ENCODE measurements around the gene WDR90. TPM values are rescaled to one million over a fixed set of nuclear protein-coding genes. Genes with fewer than 3 reads are reported as not detected.
A peak's percentile ranks its signal among the peaks of the same experiment; 100 is the strongest.
"Not testable (repeated sequence)": the region's sequence is repeated elsewhere in the genome, so short reads cannot be mapped to it uniquely, and the experiment has no call there.

Gene WDR90
- total RNA-seq, 1 experiment from 2014 or later, result 147 TPM

DNA sequence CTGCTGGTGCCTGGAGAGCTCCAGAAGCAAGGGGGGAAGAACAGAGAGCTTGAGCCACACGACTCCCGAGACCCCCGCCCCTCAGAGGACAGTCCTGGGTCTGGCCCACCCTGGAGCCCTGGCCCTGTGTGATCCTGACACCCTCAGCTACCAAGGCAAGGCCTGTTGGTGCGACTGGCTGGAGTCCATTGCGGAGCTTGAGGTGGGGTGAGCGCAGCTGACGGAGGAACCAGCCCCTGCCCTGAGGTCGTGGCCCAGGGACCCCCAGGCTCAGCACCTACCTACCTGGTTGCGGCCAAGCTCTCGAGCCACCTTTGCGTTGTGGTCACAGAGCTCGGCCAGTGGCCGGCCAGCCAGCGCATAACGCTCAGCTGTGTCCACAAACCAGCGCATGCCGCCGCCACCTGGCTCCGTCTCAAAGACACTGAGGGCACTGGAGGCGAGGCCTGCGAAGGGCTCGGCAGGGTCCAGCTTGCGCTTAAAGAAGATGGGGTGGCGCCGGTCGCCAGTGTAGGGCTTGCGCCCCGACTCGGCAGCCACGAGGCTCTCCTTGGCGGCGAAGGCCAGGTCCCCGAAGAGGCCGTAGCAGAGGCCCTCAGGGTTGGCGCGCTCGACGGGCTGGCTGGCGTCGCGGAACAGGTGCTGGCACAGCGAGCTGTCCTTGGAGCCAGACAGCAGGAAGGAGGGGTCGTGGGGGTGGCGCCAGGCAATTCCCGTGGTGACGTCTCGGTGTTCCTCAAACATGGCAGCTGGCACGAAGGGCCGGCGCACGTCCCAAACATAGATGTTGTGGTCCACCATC is 37.5 kb downstream of the WDR90 start:
- POLR2A ChIA-PET (ENCODE audit: low non-redundant PET), result no interaction called here
- Histone ChIP-seq H3K4me1 (ENCODE audit: insufficient read depth, low read length, poor library complexity, severe bottlenecking) (peaks cover 24% of the 10 kb centered on the region), H3K36me3 (ENCODE audit: insufficient read depth, low read length, poor library complexity, severe bottlenecking) (peaks cover 21% of the 10 kb centered on the region), H3K4me3 (ENCODE audit: low read depth, low read length, poor library complexity, severe bottlenecking) (no peak overlapping the region), H3K9me3 (ENCODE audit: low read depth, low read length, poor library complexity, severe bottlenecking) (no peaks in the 10 kb centered on the region), H3K27ac (ENCODE audit: low read depth, low read length, poor library complexity, severe bottlenecking) (no peak overlapping the region), H3K27me3 (replicated peaks; ENCODE audit: insufficient read depth, low read depth, low read length, poor library complexity) (no peaks in the 10 kb centered on the region)
- TF ChIP-seq CTCF (conservative IDR thresholded peaks at IDR 0.05; ENCODE audit: low read depth, low read length) (no peak), EZH2 (IDR thresholded peaks at IDR 0.05; ENCODE audit: borderline replicate concordance, low read depth, low read length, poor library complexity, severe bottlenecking) (no peak)
- intact Hi-C loops (cut with micrococcal nuclease; ENCODE audit: unreplicated experiment), result loop anchor here (5.0 kb wide), 1 partner anchor 294 kb away; no protein-coding TSS in a partner anchor
- DNase-seq (ENCODE audit: low spot score), result no peak
- CTCF ChIA-PET, result interaction anchor here (0.6 kb wide), 1 partner anchor 35 kb away, joined by 3 read pairs; no protein-coding TSS in a partner anchor
- BruUV-seq (replicated peaks), result no TSS peak

GRCh38 chr16:687499-687898 is 38.3 kb downstream of the WDR90 start:
- intact Hi-C loops (cut with micrococcal nuclease; ENCODE audit: unreplicated experiment), result loop anchor here (5.0 kb wide), 1 partner anchor 295 kb away; no protein-coding TSS in a partner anchor
- no peak for DNase-seq (ENCODE audit: low spot score)
- peaks cover 13% of the 10 kb centered on the region for H3K36me3 ChIP-seq (ENCODE audit: insufficient read depth, low read length, poor library complexity, severe bottlenecking)
- ChIA-PET POLR2A (ENCODE audit: low non-redundant PET) (no interaction called here), CTCF (no interaction called here)
- no TSS peak for BruUV-seq (replicated peaks)
- peaks cover 18% of the 10 kb centered on the region for H3K4me1 ChIP-seq (ENCODE audit: insufficient read depth, low read length, poor library complexity, severe bottlenecking)
- H3K27me3 ChIP-seq (replicated peaks; ENCODE audit: insufficient read depth, low read depth, low read length, poor library complexity), result peaks cover 2% of the 10 kb centered on the region
- no peak for TF ChIP-seq CTCF (conservative IDR thresholded peaks at IDR 0.05; ENCODE audit: low read depth, low read length)
- TF ChIP-seq EZH2 (IDR thresholded peaks at IDR 0.05; ENCODE audit: borderline replicate concordance, low read depth, low read length, poor library complexity, severe bottlenecking), result no peak
- H3K27ac ChIP-seq (ENCODE audit: low read depth, low read length, poor library complexity, severe bottlenecking), result no peak overlapping the region
- no peaks in the 10 kb centered on the region for H3K9me3 ChIP-seq (ENCODE audit: low read depth, low read length, poor library complexity, severe bottlenecking)
- H3K4me3 ChIP-seq (ENCODE audit: low read depth, low read length, poor library complexity, severe bottlenecking), result no peak overlapping the region

GRCh38 chr16:689175-689897 is 40.2 kb downstream of the WDR90 start:
- CTCF ChIA-PET, result no interaction called here
- H3K9me3 ChIP-seq (ENCODE audit: low read depth, low read length, poor library complexity, severe bottlenecking), result no peaks in the 10 kb centered on the region

DNA sequence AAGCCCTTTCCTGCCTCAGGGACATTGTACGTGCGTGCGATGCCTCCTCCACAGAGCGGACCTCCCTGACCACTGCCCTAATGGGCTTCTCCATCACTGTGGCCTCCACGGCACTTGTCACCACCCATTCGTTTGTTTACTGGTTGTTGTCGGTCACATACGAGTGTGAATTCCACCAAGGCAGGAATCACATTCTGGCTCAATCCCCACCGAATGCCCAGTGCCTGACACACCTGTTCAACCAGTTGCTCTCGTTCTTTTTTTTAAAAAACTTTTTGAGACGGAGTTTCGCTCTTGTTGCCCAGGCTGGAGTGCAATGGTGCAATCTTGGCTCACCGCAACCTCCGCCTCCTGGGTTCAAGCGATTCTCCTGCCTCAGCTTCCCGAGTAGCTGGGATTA is 42.1 kb downstream of the WDR90 start:
- H3K27me3 ChIP-seq (replicated peaks; ENCODE audit: insufficient read depth, low read depth, low read length, poor library complexity), result peaks cover 34% of the 10 kb centered on the region
- BruUV-seq (replicated peaks); H3K4me3 ChIP-seq (ENCODE audit: low read depth, low read length, poor library complexity, severe bottlenecking); H3K9me3 ChIP-seq (ENCODE audit: low read depth, low read length, poor library complexity, severe bottlenecking); POLR2A ChIA-PET (ENCODE audit: low non-redundant PET); CTCF ChIA-PET; H3K27ac ChIP-seq (ENCODE audit: low read depth, low read length, poor library complexity, severe bottlenecking); DNase-seq (ENCODE audit: low spot score); intact Hi-C loops (cut with micrococcal nuclease; ENCODE audit: unreplicated experiment); H3K36me3 ChIP-seq (ENCODE audit: insufficient read depth, low read length, poor library complexity, severe bottlenecking): not testable (repeated sequence)
- H3K4me1 ChIP-seq (ENCODE audit: insufficient read depth, low read length, poor library complexity, severe bottlenecking), result peaks cover 22% of the 10 kb centered on the region

More at GRCh38 chr16:689175-689897, 40.2 kb downstream of the WDR90 start:
- TF ChIP-seq CTCF (conservative IDR thresholded peaks at IDR 0.05; ENCODE audit: low read depth, low read length), result no peak
- TF ChIP-seq EZH2 (IDR thresholded peaks at IDR 0.05; ENCODE audit: borderline replicate concordance, low read depth, low read length, poor library complexity, severe bottlenecking), result no peak
- peaks cover 12% of the 10 kb centered on the region for H3K4me1 ChIP-seq (ENCODE audit: insufficient read depth, low read length, poor library complexity, severe bottlenecking)
- BruUV-seq (replicated peaks), result no TSS peak
- peak overlapping the region; percentile 82 for H3K27ac ChIP-seq (ENCODE audit: low read depth, low read length, poor library complexity, severe bottlenecking)
- peaks cover 4% of the 10 kb centered on the region for H3K36me3 ChIP-seq (ENCODE audit: insufficient read depth, low read length, poor library complexity, severe bottlenecking)
- peak overlapping the region; percentile 89 for H3K4me3 ChIP-seq (ENCODE audit: low read depth, low read length, poor library complexity, severe bottlenecking)
- POLR2A ChIA-PET (ENCODE audit: low non-redundant PET), result no interaction called here
- intact Hi-C loops (cut with micrococcal nuclease; ENCODE audit: unreplicated experiment), result loop anchor here (5.0 kb wide), 1 partner anchor 297 kb away; no protein-coding TSS in a partner anchor
- H3K27me3 ChIP-seq (replicated peaks; ENCODE audit: insufficient read depth, low read depth, low read length, poor library complexity), result peaks cover 19% of the 10 kb centered on the region
- no peak for DNase-seq (ENCODE audit: low spot score)
